ENCODE data around the gene ROR2. TPM values are rescaled to one million over a fixed set of nuclear protein-coding genes. Genes with fewer than 3 reads are reported as not detected.

Gene ROR2
- total and polyA plus RNA-seq, 2 experiments from 2014 or later, result 8.1 to 18.8 TPM

DNA sequence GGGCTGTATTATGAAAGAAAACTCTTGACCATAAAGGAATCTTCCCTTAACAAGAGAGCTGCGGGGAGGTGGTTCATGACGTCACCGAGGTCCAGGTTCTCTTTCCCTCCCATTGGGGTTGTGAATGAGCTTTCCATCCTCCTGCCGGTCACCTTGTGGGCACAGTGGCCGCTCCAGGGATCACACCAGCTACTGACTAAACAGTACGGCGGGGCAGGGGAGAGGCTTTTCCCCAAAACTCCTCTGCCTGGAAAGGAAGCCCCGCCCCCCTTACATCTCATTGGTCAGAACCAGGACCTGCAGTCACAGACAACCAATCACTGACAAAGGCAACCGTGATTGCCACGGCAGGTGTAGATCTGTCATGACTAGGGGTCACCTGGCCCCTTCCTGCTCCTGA, 35.6 kb downstream of the ROR2 start:
- Mint-ChIP-seq H3K27ac (no peak overlapping the region), H3K4me1 (peaks cover 7% of the 10 kb centered on the region), H3K27me3 (ENCODE audit: insufficient read depth, low read depth, poor library complexity) (peaks cover 5% of the 10 kb centered on the region), H3K4me3 (no peak overlapping the region), H3K36me3 (ENCODE audit: low read depth) (no peaks in the 10 kb centered on the region), H3K9me3 (no peaks in the 10 kb centered on the region)
- Histone ChIP-seq H3K9me2 (ENCODE audit: insufficient read depth) (0 out of 2 replicates have a peak, but pooled peaks cover under 1% of the 10 kb centered on the region), H3K4me3 (no peak overlapping the region), H3K79me2 (replicated peaks; ENCODE audit: insufficient read depth) (0 out of 2 replicates have a peak, but pooled peaks cover 2% of the 10 kb centered on the region), H3K4me2 (no peak overlapping the region), H3F3A (replicated peaks; ENCODE audit: low read depth) (no peaks in the 10 kb centered on the region), H4K20me1 (replicated peaks; ENCODE audit: insufficient read depth) (peaks cover 6% of the 10 kb centered on the region), H3K27ac (ENCODE audit: low read depth) (no peak overlapping the region), H3K4me1 (ENCODE audit: insufficient read depth) (no peaks in the 10 kb centered on the region; the same call in 1 of the 2 replicates), H3K27me3 (ENCODE audit: insufficient read depth) (0 out of 2 replicates have a peak, but pooled peaks cover 2% of the 10 kb centered on the region), H2AFZ (no peak overlapping the region), H3K36me3 (ENCODE audit: insufficient read depth) (no peaks in the 10 kb centered on the region)
- DNase-seq (ENCODE audit: low spot score), result peak; percentile 61
- peak; percentile 67 for ATAC-seq
- no peak for TF ChIP-seq EZH2phosphoT487 (IDR thresholded peaks at IDR 0.05; ENCODE audit: unreplicated experiment)
- TF ChIP-seq, protein P1, sequence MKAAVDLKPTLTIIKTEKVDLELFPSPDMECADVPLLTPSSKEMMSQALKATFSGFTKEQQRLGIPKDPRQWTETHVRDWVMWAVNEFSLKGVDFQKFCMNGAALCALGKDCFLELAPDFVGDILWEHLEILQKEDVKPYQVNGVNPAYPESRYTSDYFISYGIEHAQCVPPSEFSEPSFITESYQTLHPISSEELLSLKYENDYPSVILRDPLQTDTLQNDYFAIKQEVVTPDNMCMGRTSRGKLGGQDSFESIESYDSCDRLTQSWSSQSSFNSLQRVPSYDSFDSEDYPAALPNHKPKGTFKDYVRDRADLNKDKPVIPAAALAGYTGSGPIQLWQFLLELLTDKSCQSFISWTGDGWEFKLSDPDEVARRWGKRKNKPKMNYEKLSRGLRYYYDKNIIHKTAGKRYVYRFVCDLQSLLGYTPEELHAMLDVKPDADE (IDR thresholded peaks at IDR 0.05), result no peak
- no peak for TF ChIP-seq ZNF114 (CRISPR knock-in tag; IDR thresholded peaks at IDR 0.05)
- no peak for TF ChIP-seq JUNB (IDR thresholded peaks at IDR 0.05; ENCODE audit: unreplicated experiment)
- TF ChIP-seq, protein P2, sequence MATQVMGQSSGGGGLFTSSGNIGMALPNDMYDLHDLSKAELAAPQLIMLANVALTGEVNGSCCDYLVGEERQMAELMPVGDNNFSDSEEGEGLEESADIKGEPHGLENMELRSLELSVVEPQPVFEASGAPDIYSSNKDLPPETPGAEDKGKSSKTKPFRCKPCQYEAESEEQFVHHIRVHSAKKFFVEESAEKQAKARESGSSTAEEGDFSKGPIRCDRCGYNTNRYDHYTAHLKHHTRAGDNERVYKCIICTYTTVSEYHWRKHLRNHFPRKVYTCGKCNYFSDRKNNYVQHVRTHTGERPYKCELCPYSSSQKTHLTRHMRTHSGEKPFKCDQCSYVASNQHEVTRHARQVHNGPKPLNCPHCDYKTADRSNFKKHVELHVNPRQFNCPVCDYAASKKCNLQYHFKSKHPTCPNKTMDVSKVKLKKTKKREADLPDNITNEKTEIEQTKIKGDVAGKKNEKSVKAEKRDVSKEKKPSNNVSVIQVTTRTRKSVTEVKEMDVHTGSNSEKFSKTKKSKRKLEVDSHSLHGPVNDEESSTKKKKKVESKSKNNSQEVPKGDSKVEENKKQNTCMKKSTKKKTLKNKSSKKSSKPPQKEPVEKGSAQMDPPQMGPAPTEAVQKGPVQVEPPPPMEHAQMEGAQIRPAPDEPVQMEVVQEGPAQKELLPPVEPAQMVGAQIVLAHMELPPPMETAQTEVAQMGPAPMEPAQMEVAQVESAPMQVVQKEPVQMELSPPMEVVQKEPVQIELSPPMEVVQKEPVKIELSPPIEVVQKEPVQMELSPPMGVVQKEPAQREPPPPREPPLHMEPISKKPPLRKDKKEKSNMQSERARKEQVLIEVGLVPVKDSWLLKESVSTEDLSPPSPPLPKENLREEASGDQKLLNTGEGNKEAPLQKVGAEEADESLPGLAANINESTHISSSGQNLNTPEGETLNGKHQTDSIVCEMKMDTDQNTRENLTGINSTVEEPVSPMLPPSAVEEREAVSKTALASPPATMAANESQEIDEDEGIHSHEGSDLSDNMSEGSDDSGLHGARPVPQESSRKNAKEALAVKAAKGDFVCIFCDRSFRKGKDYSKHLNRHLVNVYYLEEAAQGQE (IDR thresholded peaks at IDR 0.05; ENCODE audit: unreplicated experiment), result no peak
- TF ChIP-seq, protein P3, sequence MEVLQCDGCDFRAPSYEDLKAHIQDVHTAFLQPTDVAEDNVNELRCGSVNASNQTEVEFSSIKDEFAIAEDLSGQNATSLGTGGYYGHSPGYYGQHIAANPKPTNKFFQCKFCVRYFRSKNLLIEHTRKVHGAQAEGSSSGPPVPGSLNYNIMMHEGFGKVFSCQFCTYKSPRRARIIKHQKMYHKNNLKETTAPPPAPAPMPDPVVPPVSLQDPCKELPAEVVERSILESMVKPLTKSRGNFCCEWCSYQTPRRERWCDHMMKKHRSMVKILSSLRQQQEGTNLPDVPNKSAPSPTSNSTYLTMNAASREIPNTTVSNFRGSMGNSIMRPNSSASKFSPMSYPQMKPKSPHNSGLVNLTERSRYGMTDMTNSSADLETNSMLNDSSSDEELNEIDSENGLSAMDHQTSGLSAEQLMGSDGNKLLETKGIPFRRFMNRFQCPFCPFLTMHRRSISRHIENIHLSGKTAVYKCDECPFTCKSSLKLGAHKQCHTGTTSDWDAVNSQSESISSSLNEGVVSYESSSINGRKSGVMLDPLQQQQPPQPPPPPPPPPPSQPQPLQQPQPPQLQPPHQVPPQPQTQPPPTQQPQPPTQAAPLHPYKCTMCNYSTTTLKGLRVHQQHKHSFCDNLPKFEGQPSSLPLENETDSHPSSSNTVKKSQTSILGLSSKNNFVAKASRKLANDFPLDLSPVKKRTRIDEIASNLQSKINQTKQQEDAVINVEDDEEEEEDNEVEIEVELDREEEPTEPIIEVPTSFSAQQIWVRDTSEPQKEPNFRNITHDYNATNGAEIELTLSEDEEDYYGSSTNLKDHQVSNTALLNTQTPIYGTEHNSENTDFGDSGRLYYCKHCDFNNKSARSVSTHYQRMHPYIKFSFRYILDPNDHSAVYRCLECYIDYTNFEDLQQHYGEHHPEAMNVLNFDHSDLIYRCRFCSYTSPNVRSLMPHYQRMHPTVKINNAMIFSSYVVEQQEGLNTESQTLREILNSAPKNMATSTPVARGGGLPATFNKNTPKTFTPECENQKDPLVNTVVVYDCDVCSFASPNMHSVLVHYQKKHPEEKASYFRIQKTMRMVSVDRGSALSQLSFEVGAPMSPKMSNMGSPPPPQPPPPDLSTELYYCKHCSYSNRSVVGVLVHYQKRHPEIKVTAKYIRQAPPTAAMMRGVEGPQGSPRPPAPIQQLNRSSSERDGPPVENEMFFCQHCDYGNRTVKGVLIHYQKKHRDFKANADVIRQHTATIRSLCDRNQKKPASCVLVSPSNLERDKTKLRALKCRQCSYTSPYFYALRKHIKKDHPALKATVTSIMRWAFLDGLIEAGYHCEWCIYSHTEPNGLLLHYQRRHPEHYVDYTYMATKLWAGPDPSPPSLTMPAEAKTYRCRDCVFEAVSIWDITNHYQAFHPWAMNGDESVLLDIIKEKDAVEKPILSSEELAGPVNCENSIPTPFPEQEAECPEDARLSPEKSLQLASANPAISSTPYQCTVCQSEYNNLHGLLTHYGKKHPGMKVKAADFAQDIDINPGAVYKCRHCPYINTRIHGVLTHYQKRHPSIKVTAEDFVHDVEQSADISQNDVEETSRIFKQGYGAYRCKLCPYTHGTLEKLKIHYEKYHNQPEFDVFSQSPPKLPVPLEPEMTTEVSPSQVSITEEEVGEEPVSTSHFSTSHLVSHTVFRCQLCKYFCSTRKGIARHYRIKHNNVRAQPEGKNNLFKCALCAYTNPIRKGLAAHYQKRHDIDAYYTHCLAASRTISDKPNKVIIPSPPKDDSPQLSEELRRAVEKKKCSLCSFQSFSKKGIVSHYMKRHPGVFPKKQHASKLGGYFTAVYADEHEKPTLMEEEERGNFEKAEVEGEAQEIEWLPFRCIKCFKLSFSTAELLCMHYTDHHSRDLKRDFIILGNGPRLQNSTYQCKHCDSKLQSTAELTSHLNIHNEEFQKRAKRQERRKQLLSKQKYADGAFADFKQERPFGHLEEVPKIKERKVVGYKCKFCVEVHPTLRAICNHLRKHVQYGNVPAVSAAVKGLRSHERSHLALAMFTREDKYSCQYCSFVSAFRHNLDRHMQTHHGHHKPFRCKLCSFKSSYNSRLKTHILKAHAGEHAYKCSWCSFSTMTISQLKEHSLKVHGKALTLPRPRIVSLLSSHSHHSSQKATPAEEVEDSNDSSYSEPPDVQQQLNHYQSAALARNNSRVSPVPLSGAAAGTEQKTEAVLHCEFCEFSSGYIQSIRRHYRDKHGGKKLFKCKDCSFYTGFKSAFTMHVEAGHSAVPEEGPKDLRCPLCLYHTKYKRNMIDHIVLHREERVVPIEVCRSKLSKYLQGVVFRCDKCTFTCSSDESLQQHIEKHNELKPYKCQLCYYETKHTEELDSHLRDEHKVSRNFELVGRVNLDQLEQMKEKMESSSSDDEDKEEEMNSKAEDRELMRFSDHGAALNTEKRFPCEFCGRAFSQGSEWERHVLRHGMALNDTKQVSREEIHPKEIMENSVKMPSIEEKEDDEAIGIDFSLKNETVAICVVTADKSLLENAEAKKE (CRISPR knock-in tag; IDR thresholded peaks at IDR 0.05), result no peak
- no peak for TF ChIP-seq CREB1 (CRISPR knock-in tag; IDR thresholded peaks at IDR 0.05; ENCODE audit: low read depth)
- TF ChIP-seq EZH2 (IDR thresholded peaks at IDR 0.05; ENCODE audit: low read depth, unreplicated experiment), result no peak
- TF ChIP-seq POLR2AphosphoS5 (IDR thresholded peaks at IDR 0.05; ENCODE audit: low read depth), result no peak
- no peak for TF ChIP-seq NANOG (IDR thresholded peaks at IDR 0.05; ENCODE audit: borderline replicate concordance)
- TF ChIP-seq, protein P4, sequence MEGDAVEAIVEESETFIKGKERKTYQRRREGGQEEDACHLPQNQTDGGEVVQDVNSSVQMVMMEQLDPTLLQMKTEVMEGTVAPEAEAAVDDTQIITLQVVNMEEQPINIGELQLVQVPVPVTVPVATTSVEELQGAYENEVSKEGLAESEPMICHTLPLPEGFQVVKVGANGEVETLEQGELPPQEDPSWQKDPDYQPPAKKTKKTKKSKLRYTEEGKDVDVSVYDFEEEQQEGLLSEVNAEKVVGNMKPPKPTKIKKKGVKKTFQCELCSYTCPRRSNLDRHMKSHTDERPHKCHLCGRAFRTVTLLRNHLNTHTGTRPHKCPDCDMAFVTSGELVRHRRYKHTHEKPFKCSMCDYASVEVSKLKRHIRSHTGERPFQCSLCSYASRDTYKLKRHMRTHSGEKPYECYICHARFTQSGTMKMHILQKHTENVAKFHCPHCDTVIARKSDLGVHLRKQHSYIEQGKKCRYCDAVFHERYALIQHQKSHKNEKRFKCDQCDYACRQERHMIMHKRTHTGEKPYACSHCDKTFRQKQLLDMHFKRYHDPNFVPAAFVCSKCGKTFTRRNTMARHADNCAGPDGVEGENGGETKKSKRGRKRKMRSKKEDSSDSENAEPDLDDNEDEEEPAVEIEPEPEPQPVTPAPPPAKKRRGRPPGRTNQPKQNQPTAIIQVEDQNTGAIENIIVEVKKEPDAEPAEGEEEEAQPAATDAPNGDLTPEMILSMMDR (conservative IDR thresholded peaks at IDR 0.05; ENCODE audit: low read depth in 2 of 2), result no peak
- no peak for TF ChIP-seq STAT1 (IDR thresholded peaks at IDR 0.05; ENCODE audit: unreplicated experiment)
- TF ChIP-seq ZNF331 (CRISPR knock-in tag; IDR thresholded peaks at IDR 0.05; ENCODE audit: low read depth), result no peak

Measured in GM23338 (cell line).